ENCODE measurements around the gene PRR35. TPM values are rescaled to one million over a fixed set of nuclear protein-coding genes. Genes with fewer than 3 reads are reported as not detected.

Gene PRR35
- 0.05 TPM in 1 of 2 replicates, not detected in the other for total RNA-seq (2014; rRNA removed; shearing (Covaris generic))
- polyA plus RNA-seq (2014; cell fraction: nucleus; rRNA removed) = 0.07 TPM in 1 of 2 replicates, not detected in the other

DNA sequence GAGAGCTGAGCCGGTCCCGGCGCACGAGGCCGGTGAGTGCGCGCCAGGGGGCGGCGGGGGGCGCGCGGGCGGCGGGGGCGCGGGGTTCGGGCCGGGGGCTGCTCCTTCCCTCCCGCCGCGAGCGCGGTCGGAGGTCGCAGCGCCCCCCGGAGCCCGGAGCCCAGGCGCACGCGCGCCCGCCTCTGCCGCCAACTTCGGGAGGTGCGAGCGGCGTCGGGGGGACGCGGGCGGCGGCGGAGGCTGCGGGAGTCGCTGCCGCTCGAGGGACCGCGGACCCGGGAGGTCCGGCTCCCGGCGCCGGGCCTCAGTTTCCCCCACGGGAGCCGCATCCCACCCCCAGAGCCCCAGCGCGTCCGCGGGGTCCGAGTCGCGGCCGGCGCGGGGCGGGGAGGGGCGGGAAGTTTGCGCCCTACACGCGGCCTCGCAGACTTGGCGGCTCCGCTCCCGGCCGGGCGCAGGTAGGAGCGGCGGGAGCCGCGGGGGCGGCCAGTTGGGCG lies at the start of gene PRR35:
Gene PRR35 (plus strand): TSS at position 191 of the 497 bp plus-strand sequence. CDS start 2,901 bp downstream, outside the sequence.
- no peak for DNase-seq (ENCODE audit: extremely low read depth, low read depth)

DNA sequence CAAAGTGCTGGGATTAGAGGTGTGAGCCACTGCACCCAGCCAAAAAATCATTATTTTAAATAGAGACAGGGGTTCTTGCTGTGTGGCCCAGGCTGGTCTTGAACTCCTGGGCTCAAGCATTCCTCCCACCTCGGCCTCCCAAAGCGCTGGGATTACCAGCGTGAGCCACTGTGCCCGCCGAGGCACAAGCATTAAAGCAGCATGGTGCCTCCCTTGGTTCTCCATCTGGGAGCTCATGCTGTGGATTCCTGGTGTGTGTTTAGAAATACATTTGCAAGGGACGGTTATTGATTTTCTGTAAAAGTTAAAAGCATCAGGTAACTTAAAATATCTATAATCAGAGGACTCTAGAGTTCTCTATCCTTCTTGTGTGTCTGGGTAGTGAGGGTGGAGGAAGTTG lies 47.4 kb upstream of the PRR35 start:
- DNase-seq (ENCODE audit: extremely low read depth, low read depth) = no peak

DNA sequence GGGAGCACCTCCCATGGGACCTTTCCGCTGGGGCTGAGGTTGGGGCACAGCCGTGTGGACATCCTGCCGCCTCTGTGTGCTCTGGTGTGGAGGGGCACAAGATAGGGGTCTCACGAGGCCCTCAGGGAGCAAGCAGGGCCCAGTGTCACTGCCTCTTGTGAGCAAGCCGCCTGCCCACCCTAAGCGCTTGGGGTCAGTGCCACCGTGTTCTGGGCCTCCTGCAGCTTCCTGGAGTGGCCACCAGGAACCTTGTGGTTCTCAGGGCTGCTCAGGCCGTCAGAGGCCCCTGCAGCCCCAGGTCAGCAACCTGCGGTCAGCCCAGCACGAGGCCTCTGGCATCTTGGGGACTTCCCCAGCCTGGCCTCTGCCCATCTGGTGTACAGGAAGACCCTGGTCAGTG lies 46.2 kb upstream of the PRR35 start:
- no peak for DNase-seq (ENCODE audit: extremely low read depth, low read depth)

DNA sequence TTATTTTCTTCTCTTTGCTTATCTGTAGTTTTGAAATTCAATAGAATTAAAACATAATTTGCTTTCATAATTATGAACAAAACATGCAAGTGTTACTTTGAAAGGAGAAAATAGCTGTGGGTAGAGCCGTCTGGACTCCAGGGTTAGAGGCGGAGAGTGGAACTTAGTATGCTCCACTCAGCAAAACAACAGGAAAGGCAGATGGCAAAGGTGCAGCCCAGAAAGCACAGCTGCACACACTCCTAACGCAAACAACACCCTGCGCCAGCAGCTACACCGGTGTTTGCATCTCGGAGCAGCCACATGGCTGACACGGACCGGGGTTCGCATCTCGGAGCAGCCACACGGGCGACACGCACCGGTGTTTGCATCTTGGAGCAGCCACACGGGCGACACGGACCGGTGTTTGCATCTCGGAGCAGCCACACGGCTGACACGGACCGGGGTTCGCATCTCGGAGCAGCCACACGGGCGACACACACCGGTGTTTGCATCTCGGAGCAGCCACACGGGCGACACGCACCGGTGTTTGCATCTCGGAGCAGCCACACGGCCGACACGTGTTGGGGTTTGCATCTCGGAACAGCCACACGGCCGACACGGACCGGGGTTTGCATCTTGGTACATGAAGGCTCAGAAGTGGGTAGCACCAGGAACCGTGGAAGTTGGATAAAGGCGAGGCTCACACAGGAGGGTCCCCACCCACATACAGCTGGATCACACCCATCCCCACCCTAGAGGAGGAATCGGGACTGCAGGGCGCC lies 44.8 kb upstream of the PRR35 start:
- no peak for DNase-seq (ENCODE audit: extremely low read depth, low read depth)

DNA sequence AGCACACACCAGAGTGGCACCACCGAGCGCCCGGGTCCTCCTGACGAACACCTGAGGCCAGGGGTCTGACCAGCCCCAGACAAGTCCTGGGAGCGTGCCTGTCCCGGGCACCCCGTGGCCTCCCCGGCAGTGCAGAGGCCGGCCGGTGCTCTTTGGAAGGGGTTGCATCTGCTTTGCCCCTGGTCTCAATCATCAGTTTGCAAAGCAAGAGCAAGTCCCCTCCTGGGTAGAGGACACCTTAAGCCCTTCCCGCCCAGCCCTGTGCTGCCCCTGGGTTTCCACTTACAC lies 44.3 kb upstream of the PRR35 start:
- no peak for DNase-seq (ENCODE audit: extremely low read depth, low read depth)

DNA sequence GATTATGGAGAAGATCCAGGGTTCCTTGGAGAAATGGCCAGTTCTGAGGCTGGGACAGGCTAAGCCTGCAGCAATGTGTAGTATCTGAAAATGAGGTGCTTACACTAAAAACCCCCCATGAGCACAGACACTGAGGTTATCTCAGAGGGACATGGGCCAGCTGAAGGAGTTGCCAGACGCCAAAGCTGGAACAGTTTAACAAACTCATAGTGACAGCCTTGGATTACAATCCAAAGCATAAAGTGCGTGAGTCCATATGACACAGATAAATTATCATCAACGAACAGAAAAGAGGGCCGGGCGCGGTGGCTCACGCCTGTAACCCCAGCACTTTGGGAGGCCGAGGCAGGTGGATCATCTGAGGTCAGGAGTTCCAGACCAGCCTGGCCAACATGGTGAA lies 43.9 kb upstream of the PRR35 start:
- no peak for DNase-seq (ENCODE audit: extremely low read depth, low read depth)

DNA sequence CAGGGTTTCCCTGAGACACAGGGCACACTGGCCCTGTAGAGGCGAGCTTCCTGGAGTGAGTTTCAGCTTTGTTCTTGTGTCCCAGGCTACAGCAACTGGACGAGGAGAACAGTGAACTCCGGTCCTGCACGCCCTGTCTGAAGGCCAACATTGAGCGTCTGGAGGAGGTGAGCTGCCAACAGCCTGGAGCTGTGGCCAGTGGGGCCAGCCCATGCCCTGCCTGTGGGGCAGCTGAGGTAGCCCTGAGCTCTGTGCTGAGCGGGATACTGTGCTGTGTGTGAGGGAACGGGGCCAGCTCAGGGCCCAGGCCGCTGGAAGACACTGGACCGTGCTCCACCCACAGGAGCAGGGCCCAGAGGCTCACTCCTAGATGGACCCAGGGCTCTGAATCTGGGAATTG lies 41.3 kb upstream of the PRR35 start:
- no peak for DNase-seq (ENCODE audit: extremely low read depth, low read depth)

DNA sequence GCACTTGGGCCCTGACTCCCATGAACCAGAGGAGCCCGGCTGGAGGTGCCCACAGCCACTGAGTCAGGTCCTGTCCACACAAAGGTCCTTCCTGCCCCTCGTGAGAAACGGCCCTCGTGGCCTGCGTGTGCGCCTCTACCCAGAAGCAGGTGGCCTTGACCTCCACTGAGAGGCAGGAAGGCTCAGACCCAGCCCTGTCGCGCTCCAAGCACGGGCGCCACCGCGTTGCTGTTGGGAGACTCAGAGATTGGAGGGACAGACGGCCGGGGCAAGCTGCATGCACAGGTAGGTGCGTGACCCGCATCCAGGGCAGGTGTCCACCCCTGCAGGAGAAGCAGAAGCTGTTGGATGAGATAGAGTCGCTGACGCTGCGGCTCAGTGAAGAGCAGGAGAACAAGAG lies 40.8 kb upstream of the PRR35 start:
- DNase-seq (ENCODE audit: extremely low read depth, low read depth) = no peak

DNA sequence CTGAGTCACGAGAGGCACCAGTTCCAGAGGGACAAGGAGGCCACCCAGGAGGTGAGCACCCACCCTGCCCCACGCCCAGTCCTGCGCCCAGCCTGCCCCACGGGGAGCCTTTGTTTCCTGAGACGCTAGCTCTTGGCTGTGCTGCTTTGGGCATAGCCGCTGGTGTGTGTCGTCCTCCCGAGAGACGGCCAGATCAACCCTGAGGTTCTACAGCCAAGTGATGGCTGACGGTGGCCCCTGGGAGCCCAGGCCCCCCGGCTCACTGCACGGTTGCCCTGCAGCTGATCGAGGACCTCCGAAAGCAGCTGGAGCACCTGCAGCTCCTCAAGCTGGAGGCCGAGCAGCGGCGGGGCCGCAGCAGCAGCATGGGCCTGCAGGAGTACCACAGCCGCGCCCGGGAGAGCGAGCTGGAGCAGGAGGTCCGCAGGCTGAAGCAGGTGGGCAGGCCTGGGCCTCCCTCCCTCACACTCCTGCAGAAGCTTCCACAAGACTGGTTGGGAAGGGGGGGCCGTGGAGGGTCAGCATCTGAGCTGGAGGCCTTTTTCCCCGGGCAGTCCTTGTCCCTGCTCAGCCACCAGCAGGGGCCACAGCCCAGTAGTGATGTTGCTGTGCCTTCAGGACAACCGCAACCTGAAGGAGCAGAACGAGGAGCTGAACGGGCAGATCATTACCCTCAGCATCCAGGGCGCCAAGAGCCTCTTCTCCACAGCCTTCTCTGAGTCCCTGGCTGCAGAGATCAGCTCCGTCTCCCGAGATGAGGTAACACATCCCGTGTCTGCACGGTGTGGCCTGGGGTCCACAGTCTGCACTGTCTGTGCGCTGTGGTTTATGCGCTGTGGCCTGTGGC lies 40.1 kb upstream of the PRR35 start:
- DNase-seq (ENCODE audit: extremely low read depth, low read depth) = no peak

DNA sequence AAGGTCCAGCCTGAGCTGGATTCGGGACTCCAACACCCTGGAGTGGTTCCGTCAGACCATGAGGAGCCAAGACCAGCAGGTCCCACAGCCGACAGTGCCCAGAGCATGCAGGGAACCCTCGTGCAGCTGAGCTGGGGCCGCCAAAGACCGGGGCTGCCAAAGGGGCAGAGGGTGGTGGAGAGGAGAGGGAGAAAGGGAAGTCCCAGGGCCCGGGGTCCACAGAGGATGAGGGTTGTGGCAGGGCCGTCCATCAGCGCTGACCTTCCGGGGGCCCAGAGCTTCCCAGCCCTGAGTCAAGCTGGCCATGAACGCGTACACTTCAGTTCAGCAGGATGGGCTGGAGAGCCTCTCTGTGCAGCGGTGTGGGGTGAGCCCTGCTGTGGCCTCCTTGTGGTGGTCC lies 39.3 kb upstream of the PRR35 start:
- no peak for DNase-seq (ENCODE audit: extremely low read depth, low read depth)

DNA sequence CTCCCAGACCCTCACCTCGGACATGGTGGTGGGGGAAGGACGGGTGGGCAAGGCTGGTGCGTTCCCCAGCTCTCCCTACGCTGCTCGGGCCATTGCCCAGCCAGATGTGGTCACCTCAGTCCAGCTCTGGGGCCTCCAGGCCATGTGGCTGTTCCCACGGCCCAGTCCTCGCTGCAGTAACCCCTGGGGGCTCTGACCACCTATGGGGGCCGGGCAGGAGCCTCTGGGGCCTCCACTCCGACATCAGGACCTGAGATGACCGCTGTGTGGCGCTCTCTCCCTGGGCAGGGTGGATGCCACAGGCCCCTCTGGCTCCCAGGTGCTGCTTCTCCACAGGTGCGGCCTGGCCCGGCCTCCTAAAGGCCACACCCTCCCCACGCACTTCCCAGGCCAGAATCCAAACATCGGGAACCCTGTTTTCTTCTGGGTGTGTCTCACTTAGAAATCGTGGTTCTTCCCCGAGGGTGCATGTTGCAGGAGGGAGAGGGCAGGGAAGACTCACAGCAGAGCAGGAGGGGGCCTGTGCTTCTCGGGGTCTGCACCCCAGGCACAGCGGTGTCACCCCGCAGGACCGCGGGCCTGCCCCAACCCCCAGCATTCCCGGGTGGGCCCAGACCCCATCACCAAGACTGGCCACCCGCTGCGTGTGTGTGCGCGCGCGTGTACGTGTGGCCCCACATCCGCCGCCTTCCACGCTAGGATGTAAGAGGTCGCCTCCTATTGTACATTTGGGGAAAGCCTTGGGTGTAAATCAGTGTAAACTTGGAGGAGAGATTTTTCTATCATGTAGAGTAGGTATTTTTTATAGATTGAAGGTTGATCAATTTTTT lies 38.6 kb upstream of the PRR35 start:
- no peak for DNase-seq (ENCODE audit: extremely low read depth, low read depth)

DNA sequence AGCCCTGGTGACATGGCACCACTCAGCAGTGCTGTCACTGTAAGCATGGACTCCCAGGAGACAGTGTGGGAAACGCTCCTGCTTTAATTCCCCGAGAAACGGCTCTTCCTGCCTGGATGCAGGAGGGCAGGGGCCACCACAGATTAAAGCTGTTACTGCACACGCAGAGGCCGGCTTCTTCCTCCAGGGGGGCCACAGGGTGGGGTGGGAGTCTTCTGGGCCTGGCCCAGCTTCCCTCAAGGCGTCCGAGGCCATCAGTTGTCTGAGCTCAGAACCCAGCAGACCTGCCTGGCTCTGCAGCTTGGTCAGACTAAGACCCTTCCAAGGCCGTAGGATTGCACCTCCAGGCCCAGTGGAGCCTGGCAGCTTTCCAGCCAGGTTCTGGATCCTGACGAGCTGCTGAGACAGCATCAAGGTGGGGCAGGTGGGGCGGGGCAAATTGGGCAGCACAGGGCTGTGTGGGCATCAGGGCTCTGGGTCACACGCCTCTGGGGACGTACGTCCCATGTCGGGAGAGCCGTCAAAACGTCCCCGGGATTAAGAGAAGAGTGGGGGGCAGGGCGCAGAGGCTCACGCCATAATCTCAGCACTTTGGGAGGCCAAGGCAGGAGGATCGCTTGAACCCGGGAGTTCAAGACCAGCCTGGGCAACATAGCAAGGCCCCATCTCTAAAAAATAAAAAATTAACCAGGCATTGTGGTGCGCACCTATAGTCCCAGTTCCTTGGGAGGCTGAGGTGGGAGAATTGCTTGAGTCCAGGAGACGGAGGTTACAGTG lies 37.7 kb upstream of the PRR35 start:
- DNase-seq (ENCODE audit: extremely low read depth, low read depth) = no peak

DNA sequence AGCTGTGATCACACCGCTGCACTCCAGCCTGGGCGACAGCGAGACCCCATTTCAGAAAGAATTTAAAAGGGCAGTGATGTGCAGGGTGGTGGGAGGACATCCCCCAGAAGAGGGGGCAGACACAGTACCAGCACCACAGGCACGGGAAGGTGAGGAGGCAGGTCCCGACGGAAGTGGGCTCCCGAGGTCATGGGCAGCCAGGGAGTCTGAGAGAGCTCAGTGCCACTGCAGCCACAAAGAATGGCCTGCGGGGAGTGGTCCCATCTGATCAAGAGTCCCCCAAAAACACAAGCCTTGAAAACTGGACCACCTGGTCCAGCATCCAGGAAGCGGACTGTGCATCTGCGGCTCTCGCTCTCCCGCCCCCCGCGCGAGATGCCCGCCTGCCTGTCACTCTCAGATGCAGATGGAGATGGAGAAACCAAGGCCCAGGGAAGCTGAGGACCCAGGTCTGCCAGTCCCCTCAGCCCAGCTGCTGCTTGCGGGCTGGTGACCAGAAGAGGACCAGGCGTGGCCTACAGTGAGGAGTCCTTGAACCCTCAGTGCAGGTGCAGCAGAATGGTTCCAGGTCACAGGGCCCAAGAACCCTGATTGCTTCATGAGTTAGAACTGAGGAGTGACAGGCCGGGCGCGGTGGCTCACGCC lies 37.0 kb upstream of the PRR35 start:
- no peak for DNase-seq (ENCODE audit: extremely low read depth, low read depth)

DNA sequence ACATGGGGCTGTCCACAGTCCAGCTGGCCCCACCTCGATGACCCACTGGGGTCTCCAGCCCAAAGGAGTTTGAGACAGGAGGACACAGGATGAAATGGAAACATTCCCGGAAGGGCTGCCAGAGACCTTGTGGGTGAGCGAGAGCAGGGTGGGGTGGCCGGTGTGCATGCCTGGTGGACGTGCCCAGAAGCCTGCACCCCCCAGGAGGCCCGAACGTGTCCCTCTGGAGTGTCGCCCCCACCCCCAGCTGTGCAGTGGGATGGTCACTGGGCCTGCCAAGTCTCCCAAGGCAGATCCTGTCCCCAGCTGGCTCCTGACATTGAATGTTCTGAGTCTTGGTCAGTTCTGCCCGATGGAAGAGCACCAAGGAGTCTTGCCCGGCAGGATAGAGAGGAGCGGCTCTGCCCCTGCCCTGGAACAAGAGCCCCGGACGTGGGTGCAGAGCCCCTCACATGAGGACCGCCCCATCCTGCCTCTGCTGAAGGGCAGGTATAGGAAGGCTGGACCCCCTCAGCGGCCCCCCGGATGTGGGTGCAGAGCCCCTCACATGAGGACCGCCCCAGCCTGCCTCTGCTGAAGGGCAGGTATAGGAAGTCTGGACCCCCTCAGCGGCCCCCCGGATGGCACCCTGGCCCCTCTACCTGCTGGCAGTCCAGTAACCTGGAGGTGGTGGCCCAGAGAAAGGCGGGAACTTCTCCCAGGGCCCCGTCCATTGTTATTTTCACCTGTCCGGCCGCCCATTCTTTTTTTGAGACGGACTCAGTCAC lies 35.7 kb upstream of the PRR35 start:
- no peak for DNase-seq (ENCODE audit: extremely low read depth, low read depth)

DNA sequence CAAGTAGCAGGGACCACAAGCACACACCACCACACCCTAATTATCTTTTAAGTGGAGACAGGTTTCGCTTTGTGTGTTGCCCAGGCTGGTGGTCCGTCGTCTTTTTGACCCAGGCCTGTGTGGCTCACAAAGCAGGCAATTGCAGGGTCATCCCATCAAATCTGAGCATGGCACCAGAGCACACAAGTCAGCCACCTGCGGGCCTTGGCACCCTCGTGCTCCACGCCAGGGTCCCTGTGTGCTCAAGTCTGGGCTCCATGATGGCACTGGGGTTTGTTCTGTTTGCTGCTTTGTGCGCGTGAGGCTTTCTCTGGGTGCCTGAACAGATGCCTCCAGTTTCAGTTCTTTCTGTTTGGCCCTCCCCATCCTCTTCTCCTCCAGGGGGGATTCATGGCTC lies 35.1 kb upstream of the PRR35 start:
- no peak for DNase-seq (ENCODE audit: extremely low read depth, low read depth)

DNA sequence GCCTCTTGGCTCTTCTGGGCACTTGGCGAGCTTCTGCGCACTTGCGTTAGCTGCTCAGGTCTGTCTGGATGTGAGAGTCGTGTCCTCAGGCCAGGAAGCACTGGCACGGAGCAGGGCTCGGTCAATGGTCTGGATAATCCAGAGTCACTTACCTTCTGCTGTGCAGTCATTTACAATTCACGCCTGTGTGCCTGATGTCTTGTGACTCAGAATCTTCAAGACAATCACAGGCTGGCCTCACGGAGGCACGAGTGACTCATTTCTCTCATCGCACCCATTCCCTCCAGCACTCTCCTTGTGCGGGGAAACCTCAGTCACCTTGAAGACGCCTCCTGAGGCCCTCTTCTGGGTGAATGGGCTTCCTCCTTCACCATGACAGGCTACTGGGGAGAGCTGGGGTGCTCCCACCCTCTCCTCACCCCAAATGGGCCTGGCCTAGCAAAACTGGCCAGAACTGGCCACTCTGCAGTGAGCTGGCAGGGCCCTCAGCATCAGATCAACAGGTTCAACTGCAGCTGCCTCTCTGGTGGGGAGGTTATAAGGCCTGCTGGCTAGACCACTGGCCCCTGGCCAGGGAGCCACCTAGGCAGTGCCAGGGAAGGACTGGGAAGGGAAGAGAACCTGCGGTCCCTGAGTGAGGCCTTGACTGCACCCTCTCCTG lies 34.5 kb upstream of the PRR35 start:
- DNase-seq (ENCODE audit: extremely low read depth, low read depth) = peak; percentile 59

DNA sequence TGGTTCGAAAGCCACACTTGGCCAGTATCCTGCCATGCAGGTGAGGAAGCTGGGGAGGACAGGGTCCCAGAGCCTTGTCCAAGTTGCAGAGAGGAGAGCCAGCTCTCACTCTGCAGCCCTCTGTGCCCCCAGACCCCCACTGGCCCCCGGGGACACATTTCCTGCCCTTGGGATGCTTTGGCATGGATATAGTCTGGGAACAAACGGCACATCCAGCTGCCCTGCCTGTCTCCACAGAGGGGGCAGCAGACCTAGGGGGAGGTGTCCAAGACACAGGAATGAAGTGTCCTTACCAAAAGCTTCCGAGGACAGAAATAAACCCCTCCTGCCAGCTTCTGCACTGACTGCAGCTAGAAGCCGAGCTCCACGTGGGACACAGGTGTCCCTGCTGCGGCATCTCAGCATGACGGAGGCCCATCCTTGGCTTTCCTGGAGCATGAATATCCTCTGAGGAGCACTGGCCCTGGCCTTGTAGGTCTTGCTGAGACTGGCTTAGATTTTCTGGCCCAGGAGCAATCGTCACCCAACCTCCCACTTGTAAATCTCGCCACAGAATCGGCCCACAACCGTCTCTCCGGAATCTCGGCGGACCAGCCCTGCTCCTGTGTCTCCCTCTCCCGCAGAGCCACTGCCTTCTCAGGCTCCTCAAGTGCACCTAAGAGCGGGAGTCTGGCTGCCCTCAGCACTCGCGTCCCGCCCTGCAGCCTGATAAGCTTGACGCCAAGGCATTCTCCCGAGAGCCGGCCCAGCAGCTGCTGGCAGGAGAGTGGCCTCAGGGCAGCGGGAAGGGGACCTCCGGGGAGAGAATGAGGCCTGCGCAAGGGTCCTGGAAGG lies 33.8 kb upstream of the PRR35 start:
- no peak for DNase-seq (ENCODE audit: extremely low read depth, low read depth)
